ENCODE measurements around the gene HSF5. TPM values are rescaled to one million over a fixed set of nuclear protein-coding genes. Genes with fewer than 3 reads are reported as not detected.

HSF5 gene
- total RNA-seq, 1 experiment from 2014 or later, result not detected

GRCh38 chr17:58420827-58421226, 67.4 kb downstream of the HSF5 start:
- in situ Hi-C loops (cut with HindIII; ENCODE audit: low sequenced_read_pairs), result no loop called here
- DNase-seq (ENCODE audit: low spot score), result no peak

- DNase-seq (ENCODE audit: low spot score), result peak; percentile 99
- in situ Hi-C loops (cut with HindIII; ENCODE audit: low sequenced_read_pairs), result no loop called here
These were observed 70.7 kb downstream of the HSF5 start, which contains the start of gene RNF43 for GRCh38 chr17:58417300-58418092. TSS of gene RNF43 (minus strand) at chr17:58417534. CDS start at chr17:58415577, 1,957 bp downstream.

GRCh38 chr17:58416937-58417299, 71.3 kb downstream of the HSF5 start:
- in situ Hi-C loops (cut with HindIII; ENCODE audit: low sequenced_read_pairs), result no loop called here
- no peak for DNase-seq (ENCODE audit: low spot score)

- in situ Hi-C loops (cut with HindIII; ENCODE audit: low sequenced_read_pairs), result no loop called here
These were observed 71.8 kb downstream of the HSF5 start for GRCh38 chr17:58416396-58416795.

GRCh38 chr17:58415371-58416055, 72.7 kb downstream of the HSF5 start:
- in situ Hi-C loops (cut with HindIII; ENCODE audit: low sequenced_read_pairs), result no loop called here
- DNase-seq (ENCODE audit: low spot score), result peak; percentile 73

More at GRCh38 chr17:58416396-58416795, 71.8 kb downstream of the HSF5 start:
- DNase-seq (ENCODE audit: low spot score), result peak; percentile 36

- in situ Hi-C loops (cut with HindIII; ENCODE audit: low sequenced_read_pairs), result no loop called here
- DNase-seq (ENCODE audit: low spot score), result peak; percentile 81
These were observed 73.6 kb downstream of the HSF5 start for GRCh38 chr17:58414596-58414997.

- in situ Hi-C loops (cut with HindIII; ENCODE audit: low sequenced_read_pairs), result no loop called here
- DNase-seq (ENCODE audit: low spot score), result peak; percentile 49
These were observed 74.5 kb downstream of the HSF5 start for GRCh38 chr17:58413684-58414083.

- in situ Hi-C loops (cut with HindIII; ENCODE audit: low sequenced_read_pairs), result no loop called here
- DNase-seq (ENCODE audit: low spot score), result peak; percentile 49
These were observed 75.1 kb downstream of the HSF5 start for GRCh38 chr17:58412961-58413586.

GRCh38 chr17:58412064-58412703, 76.0 kb downstream of the HSF5 start:
- in situ Hi-C loops (cut with HindIII; ENCODE audit: low sequenced_read_pairs), result no loop called here
- no peak for DNase-seq (ENCODE audit: low spot score)

GRCh38 chr17:58411408-58411894, 76.8 kb downstream of the HSF5 start:
- DNase-seq (ENCODE audit: low spot score), result no peak
- in situ Hi-C loops (cut with HindIII; ENCODE audit: low sequenced_read_pairs), result no loop called here

GRCh38 chr17:58410714-58411407, 77.3 kb downstream of the HSF5 start:
- in situ Hi-C loops (cut with HindIII; ENCODE audit: low sequenced_read_pairs), result no loop called here
- no peak for DNase-seq (ENCODE audit: low spot score)

GRCh38 chr17:58409432-58409831, 78.8 kb downstream of the HSF5 start:
- no peak for DNase-seq (ENCODE audit: low spot score)
- in situ Hi-C loops (cut with HindIII; ENCODE audit: low sequenced_read_pairs), result no loop called here

GRCh38 chr17:58403311-58403710, 84.9 kb downstream of the HSF5 start:
- in situ Hi-C loops (cut with HindIII; ENCODE audit: low sequenced_read_pairs), result no loop called here
- DNase-seq (ENCODE audit: low spot score), result no peak

GRCh38 chr17:58402679-58403078, 85.5 kb downstream of the HSF5 start:
- in situ Hi-C loops (cut with HindIII; ENCODE audit: low sequenced_read_pairs), result no loop called here
- DNase-seq (ENCODE audit: low spot score), result no peak

- DNase-seq (ENCODE audit: low spot score), result no peak
These were observed 86.2 kb downstream of the HSF5 start for GRCh38 chr17:58402047-58402446.

GRCh38 chr17:58401287-58401686, 86.9 kb downstream of the HSF5 start:
- peak; percentile 62 for DNase-seq (ENCODE audit: low spot score)
- in situ Hi-C loops (cut with HindIII; ENCODE audit: low sequenced_read_pairs), result no loop called here

More at GRCh38 chr17:58402047-58402446, 86.2 kb downstream of the HSF5 start:
- in situ Hi-C loops (cut with HindIII; ENCODE audit: low sequenced_read_pairs), result no loop called here

GRCh38 chr17:58400826-58401225, 87.4 kb downstream of the HSF5 start:
- in situ Hi-C loops (cut with HindIII; ENCODE audit: low sequenced_read_pairs), result no loop called here
- no peak for DNase-seq (ENCODE audit: low spot score)

- DNase-seq (ENCODE audit: low spot score), result no peak
- in situ Hi-C loops (cut with HindIII; ENCODE audit: low sequenced_read_pairs), result no loop called here
These were observed 88.2 kb downstream of the HSF5 start for GRCh38 chr17:58399974-58400373.

Measured in G401 (cell line).